Vagina (tissue), 2 donors: ENCODE results near the gene SLC9A9.

Experiments
- POLR2A ChIP-seq, 2 donors: fragments of 450-650 bp; IDR thresholded peaks; one replicate each; pipeline ENCODE4 v1.6.1; 2017; ENCODE audit warnings: antibody characterized with exemption in 2 of 2, mild to moderate bottlenecking in 2 of 2, moderate library complexity in 2 of 2
- POLR2AphosphoS5 ChIP-seq, 2 donors: sonication (generic); formaldehyde crosslinking; IDR thresholded peaks; one replicate each; pipeline ENCODE4 v1.9.0; 2017; ENCODE audit warnings: antibody characterized with exemption in 2 of 2, mild to moderate bottlenecking in 2 of 2, low read depth in 1 of 2; ENCODE audit not compliant: insufficient read depth in 1 of 2
- TF ChIP-seq, protein P1 (sequence below), 3 experiments: fragments of 450-650 bp in 2 of 3; fragments of 200-600 bp in 1 of 3; sonication (generic) in 1 of 3; IDR thresholded peaks; one replicate each; pipeline ENCODE4 v1.5.1; 2017 to 2019; ENCODE audit warnings: antibody characterized with exemption in 3 of 3, mild to moderate bottlenecking in 2 of 3, moderate library complexity in 2 of 3

- TF ChIP-seq, protein P1, sequence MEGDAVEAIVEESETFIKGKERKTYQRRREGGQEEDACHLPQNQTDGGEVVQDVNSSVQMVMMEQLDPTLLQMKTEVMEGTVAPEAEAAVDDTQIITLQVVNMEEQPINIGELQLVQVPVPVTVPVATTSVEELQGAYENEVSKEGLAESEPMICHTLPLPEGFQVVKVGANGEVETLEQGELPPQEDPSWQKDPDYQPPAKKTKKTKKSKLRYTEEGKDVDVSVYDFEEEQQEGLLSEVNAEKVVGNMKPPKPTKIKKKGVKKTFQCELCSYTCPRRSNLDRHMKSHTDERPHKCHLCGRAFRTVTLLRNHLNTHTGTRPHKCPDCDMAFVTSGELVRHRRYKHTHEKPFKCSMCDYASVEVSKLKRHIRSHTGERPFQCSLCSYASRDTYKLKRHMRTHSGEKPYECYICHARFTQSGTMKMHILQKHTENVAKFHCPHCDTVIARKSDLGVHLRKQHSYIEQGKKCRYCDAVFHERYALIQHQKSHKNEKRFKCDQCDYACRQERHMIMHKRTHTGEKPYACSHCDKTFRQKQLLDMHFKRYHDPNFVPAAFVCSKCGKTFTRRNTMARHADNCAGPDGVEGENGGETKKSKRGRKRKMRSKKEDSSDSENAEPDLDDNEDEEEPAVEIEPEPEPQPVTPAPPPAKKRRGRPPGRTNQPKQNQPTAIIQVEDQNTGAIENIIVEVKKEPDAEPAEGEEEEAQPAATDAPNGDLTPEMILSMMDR (IDR thresholded peaks at IDR 0.05) = no peak
- TF ChIP-seq POLR2A (IDR thresholded peaks at IDR 0.05) (no peak), POLR2AphosphoS5 (IDR thresholded peaks at IDR 0.05; ENCODE audit: insufficient read depth in 1 of 2, low read depth in 1 of 2) (no peak)
These were observed 284.5 kb downstream of the SLC9A9 start for GRCh38 chr3:143563786-143564185.
